ENCODE measurements around the gene SEC14L2.

SEC14L2 gene

DNA sequence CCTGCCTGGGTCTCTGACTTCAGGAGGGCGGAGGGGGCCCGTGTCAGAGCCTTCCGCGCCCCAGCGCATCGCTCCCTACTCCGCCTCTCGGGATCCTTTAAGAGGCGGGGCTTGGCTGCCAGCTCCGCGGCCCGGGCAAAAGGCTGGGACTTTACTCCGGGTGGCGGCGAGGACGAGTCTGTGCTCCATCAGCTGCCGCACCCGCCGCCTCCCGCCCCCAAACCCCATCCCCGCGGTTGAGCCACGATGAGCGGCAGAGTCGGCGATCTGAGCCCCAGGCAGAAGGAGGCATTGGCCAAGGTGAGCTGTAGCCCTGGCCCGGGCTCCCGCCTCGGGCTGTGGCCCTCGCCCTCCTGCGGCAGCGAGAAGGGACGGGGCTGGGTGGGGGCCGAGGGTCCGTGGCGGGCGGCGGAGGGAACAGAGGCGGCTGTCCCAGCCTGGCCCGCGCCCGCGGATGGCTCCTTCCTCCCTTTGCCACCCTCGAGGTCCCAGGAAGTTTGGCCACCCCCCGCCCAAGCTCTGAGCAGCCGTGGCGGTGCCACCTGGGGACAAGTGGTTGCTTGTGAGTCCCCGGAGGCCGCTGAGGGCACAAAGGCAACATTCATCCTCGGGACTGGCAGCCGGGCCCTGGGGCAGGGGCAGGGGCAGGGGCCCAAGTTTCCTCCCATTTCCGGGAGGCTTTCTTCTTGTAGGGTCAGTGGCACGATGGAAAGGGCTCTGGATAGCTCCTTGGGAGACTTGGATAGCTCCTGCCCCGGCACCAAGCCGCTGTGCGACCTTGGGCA is at the start of gene SEC14L2:
Gene SEC14L2, plus strand, starts transcription at position 148 of the 785 bp plus-strand sequence. Its CDS starts 99 bp downstream, at position 247.
- DNase-seq = peak; percentile 33

DNA sequence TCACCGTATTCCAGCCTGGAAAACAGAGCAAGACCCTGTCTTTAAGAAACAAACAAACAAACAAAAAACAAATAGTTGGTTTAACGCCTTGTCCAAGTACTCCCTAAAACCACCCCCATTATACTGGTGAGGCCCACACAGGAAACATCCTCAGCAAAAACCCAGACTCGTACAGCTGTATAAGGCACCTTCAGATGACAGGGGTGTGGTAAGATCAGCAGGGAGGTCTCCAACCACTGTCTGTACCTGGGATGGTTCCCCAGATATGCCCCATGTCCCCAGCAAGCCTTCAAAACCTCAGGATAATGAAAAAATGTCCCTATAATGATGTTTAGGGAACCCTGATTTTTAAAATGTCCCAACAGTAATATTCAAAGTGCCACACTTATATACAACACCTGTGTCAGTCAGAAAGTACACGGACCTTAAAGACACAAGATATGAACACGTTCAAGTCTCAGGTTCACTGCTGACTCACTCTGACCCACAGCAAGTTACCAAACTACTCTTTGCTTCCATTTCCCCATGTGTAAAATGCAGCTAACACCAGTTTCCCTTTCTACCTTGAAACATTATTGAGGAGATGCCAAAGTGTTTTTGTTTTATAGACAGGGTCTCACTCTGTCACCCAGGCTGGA is 49.4 kb upstream of the SEC14L2 start:
- no peak for DNase-seq

DNA sequence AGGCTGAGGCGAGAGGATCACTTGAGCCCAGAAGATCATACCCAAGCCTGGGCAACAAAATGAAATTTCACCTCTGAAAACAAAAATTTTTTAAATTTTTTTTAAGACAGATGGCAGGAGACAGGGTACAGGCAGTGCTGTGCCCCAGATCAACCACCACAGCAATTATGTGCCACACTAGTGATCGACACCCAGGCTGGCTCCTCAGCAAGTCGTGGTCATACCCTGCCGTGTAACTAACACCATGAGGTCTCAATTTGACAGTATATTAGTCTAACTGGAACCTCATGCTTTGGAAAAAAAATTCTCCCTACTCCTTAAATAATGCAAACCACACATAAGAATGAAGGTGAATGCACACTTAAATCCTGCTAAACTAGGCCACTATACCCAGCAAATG is 48.4 kb upstream of the SEC14L2 start:
- no peak for DNase-seq

DNA sequence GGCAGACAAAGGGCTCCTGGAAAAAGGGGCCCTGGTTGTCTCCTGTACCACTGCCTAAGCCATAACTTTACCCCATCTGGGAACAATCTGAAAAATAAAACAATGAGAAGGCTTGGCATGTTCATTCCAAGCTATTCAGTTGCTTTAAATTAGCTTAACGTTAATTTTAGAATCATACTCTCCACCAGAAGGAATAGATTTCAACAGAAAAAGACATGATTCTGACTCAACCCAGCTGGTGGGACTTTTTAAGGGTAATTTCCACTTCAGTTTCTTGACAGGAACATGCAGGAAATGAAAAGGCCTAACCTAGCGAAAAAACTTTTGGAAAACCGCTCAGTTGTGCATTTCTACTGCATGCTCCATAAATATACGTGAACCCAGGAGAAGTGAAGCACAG is 48.0 kb upstream of the SEC14L2 start:
- DNase-seq = no peak

DNA sequence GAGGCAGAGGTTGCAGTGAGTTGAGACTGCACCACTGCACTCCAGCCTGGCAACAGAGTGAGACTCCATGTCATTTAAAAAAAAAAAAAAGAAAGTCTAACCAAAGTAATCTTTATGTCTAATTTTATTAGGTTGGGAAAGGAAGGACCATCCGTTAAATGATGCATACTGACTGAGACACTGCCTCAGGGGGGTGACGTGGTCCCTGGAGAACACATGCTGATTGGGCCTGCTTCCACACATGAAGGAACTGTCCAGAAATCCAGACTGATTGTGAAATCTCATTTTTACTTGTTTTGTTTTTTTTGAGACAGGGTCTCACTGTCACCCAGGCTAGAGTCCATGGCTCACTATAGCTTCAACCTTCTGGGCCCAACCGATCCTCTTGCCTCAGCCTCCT is 45.6 kb upstream of the SEC14L2 start:
- no peak for DNase-seq

DNA sequence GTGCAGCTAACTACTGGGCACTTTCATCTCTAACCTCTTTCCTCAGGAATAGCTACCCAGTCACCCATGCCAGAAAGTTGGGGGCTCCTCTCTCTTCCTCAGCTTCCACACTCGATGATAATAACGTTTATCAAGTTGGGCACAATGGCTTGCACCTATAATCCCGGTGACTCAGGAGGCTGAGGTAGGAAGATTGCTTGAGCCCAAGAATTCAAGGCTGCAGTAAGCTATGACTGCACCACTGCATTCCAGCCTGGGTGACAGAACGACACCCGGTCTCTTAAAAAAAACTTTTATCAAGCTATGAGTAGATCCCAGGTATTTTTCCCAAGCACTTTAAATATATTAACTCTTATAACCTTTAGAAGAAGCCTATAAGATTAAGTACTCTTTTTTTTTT is 42.2 kb upstream of the SEC14L2 start:
- no peak for DNase-seq

DNA sequence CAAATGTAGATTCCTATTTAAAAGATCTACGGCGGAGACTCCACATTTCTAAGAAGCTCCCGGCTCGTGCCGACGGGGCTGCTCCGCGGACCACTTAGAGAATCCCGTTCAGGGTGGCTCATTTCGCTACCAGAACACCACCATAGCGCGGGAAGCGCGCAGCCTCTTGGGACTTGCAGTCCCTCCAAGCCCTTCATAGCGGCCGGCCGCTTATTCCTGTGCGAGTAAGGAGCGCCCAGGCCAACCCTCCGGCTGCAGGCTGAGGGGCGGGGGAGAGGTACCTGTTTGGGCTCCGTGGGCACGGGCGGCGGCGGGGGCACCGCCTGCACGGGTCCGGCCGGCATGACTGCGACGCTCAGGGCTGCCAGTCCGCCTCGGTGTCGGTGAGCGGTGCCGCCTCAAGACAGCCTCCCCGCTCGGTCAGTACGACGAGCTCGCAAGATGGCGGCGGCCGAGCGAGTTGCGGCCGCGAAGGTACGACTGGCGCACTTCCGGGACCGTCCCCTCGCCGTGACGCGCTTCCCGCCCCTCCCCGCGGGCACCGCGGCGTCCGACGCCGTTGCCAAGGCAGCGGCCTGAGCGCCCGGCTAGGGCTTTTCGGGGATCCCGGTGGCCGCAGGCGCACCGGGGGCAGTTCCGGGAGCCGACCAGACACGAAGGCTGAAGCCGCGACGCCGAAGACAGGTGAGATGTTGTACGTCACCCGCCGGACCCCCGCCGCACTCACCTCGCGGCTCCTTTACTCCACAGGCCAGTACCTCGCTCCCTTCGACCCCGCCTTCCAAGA is 40.2 kb upstream of the SEC14L2 start, which contains the start of the genes CCDC157 and SF3A1:
Gene CCDC157, plus strand, starts transcription at position 559 of the 787 bp plus-strand sequence. CDS start 8,994 bp downstream, outside the sequence.
Gene SF3A1, minus strand, starts transcription at position 446 of the 787 bp plus-strand sequence. Its CDS starts 102 bp downstream, at position 344.
- peak; percentile 94 for DNase-seq

DNA sequence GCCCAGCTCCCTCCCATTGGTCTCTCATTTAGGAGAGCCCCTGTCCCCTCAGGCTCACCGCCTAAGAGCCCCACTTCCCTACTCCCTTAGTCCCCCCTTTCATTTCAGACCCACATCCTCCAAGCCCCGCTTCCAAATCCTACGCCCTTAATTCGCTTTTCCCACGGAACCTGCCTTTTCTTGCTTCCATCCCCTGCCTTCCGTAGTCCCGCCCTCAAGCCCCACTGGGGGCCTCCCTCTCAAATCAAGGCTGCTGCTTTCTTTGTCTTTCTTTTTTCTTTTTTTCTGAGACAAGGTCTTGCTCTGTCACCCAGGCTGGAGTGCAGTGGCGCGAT is 39.6 kb upstream of the SEC14L2 start:
- no peak for DNase-seq

DNA sequence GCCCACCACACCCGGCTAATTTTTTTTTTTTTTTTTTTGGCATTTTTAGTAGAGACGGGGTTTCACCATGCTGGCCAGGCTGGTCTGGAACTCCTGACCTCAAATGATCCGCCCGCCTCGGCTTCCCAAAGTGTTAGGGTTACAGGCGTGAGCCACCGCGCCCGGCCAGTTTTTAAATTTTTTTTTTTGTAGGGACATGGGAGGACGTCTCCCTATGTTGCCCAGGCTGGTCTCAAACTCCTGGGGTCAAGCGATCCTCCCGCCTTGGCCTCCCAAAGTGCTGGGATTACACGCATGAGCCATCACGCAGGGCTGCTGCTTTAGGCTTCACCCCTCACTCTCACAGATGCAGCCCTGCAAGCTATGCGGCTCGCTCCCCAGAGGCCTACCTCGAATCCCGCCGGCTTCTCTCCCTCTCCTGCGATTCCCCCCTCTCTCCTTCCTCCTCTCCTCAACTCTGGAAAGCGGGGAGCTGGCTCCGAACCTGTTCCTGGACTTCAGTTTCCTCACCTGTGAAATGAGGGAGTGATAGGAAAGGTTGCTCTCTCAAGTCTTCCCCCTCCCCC is 39.1 kb upstream of the SEC14L2 start:
- no peak for DNase-seq

DNA sequence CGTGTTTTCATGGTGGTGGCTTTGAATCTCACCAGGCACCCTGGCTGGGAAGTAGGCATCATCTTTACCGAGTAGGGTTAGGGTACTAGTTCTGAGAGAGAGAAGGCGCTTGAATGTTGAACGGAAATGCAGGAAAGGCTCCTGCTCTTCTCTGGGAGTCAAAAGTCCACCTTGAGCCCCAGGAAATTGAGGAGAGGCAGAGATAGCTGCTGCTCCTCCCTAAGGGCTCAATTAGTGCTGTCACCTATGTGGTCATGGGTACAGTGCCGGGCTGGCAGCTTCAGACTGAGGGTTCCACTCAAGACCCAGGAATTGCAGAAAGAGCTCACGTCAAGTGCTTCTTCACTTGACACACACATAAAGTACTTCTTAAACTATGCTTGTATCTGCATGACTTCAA is 38.3 kb upstream of the SEC14L2 start:
- DNase-seq = no peak

DNA sequence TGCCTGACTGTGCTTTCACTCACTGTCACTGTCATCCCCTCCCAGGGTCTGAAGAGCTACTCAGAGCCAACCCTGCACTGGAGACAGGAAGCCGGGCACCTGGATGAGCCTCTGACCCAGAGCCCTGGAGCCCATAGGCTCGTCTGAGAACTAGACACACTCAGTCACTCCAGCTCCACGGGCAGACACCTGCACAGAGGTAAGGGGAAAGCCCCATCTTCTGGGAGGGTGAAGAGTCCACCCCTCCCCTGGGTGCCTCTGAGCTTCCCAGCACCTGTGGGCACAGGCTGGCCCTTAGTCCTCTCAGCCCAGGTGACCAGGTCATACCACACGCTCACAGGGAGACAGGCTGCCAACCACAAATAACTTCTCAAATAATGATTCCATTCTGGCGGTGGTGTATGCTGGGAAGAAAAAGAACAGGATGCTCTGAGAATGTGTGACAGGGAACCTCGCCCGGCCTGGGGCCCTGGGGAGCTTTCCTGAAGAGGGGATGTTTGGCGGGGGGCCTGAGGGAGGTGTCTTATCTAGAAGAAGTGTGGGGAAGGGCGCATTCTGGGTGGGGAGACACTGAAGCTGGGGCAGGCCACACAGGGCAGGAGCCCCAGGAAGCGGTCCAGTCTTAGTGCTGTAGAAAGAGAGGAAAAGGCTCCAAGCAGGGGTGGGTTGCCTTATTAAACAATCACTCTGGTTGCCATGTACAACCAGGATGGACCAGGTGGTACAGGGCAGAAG is 34.7 kb upstream of the SEC14L2 start:
- DNase-seq = peak; percentile 56

DNA sequence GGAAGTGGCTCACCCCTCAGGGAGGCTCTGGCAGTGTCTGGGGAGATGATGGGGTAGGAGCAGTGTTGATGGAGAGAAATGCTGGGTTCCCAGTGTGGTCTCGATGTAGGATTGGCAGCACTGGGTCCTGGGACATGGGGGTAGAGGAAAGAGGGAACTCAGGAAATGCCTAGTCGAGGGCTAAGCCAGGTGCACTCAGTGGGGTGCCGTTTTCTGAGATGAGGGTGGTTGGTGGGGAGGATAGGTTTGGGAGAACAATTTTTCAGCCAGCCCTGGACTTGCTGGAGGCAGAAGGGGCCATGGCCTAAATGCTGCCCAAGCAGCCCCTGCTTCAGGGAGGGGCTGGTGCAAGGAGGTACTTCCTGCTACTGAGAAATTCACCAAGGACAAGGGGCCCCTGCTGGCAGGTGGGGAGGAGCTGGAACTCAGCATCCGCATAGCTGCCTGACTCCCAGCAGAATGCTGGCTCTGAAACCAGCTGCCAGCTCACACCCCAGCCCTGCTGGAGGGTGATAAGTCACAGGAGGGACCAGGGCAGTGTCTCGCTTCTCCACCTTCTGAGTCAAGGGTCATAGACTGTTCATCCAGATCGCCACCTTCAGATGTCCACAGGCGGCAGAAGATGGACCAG is 34.1 kb upstream of the SEC14L2 start:
- DNase-seq = no peak

DNA sequence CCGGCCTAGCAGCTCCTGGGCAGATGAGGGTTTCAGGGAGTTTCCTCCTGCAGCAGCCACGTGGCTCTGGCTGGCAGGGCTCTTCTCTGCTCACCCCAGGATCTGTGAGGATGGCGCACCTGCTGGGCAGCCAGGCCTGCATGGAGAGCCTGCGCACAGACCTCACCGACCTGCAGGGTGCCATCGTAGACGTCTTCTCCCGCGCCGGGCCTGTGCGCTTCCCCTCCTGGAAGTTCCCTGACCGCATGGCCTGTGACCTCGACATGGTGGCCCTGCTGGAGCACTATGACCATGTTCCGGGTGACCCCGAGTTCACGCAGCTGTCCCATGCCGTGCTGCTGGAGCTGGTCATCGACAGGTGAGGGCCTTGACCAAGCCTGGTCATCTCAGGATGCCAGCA is 30.9 kb upstream of the SEC14L2 start:
- no peak for DNase-seq

DNA sequence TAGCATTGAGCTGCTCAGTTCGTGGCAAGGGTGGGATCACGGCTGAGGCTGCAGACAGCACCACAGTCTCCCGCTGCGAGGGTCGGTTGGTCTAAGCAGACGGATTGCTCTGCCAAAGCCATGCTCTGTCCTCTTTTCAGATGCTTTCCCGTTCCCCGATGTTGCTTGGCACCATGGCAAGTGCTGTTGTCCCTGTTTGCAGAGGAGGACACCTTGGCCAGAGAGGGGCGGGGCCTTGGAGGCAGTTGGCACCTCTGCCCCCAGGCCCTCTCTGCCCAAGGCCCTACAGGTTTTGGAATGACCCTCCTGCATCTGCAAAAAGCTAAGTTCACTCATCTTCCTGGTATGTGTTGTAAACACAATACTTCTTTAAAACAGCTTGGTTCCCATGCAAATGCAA is 28.4 kb upstream of the SEC14L2 start:
- DNase-seq = no peak

DNA sequence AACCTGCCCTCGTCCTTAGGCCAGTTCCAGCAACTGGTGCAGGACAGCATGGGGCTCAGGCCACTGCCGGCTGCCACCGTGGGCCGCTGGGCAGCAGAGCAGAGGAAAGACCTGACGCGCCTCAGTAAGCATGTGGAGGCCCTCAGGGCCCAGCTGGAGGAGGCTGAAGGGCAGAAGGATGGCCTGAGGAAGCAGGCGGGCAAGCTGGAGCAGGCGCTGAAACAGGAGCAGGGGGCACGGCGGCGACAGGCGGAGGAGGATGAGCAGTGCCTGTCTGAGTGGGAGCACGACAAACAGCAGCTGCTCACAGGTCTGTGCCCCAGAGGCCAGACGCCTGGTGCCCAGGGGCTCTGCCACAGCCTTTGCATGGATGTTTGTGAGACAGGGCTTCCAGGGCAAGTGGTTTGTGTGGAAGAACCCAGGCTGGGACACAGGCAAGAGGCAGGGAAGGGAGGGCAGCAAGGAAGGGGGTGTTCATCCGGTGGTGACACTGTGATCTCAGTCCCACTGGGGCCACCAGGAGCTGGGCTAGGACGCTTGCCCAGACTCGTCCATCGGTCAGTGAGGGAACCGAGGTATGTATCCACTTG is 26.1 kb upstream of the SEC14L2 start:
- no peak for DNase-seq

DNA sequence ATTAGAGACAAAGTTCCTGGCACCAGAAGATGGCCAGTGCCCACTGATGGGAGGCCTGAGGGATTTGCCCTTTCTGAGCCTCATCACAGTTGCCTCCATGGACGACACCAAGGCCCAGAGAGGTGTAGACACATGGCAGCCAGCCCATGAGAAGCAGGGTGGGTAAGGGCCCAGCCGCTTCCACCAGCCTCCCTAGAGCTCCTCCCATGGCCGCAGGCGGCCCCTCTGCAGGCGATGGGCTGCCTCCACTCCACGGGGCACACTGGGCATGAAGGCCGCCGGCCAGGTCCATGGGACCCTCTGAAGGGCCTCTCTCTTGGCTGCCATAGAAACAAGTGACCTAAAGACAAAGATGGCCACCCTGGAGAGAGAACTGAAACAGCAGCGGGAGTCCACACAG is 25.5 kb upstream of the SEC14L2 start:
- DNase-seq = no peak

DNA sequence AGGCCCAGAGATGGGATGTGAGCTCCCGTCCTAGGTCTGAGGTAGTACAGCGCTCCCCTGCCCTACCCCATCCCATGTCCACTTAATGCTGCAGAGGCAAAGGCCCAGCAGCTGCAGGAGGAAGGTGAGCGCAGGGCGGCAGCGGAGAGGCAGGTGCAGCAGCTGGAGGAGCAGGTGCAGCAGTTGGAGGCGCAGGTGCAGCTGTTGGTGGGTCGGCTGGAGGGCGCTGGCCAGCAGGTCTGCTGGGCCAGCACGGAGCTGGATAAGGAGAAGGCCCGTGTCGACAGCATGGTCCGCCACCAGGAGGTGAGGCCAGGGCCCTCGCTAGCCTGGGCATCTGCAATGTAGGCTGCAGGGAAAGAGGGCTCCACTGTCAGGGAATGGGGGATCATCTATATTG is 24.8 kb upstream of the SEC14L2 start:
- DNase-seq = peak; percentile 73

DNA sequence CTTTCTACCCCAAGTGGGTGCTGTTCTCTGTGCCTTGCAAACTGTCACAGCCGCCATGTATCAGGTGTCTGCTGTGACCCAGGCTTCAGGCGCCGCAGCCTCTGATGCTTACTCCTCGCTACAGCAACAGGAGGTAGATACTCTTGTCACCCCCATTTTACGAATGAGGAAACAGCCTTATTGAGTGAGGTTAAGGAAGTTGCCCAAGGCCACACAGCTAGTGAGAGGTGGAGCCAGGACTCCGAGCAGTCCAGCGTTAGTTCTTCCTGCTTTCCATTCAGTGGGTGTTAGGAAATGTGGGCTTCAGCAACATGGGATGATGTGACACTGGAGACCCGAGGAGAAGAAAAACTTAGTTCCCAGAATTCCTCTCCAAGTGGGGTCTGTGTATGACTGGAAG is 23.9 kb upstream of the SEC14L2 start:
- DNase-seq = no peak

DNA sequence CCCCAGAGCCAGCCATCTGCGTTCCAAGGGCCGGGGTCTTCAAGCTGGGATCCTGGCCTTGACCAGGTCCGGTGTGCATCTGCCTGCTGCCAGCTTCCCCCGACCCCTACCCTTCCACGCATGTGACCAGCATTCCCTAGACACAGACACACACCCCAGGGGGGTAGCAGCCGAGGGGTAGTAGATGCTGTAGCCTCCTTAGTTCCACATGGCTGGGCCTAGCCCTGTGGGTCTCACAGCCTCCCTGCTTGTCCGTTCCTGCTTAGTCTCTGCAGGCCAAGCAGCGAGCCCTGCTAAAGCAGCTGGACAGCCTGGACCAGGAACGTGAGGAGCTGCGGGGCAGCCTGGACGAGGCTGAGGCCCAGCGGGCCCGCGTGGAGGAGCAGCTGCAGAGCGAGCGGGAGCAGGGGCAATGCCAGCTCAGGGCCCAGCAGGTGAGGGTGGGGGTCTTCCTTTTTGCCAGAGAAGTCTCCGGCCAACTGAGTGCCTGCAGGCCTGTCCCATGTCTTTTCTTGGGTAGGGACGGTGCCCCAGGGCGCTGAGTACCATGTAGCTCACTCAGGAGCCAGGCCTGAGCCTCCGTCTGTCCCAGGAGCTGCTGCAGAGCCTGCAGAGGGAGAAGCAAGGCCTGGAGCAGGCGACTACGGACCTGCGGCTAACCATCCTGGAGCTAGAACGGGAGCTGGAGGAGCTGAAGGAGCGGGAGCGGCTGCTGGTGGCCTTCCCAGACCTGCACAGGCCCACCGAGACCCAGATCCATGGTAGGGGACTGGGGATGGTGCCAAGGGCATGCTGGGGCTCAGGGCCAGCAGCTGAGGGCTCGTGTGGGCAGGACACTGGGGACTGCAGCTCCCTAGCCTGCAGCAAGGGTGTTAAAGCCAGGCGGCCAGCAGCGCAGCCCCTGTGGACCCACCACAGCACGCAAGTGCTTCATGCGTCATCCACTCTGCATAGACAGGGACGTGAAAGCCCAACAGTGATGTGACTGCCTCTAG is 23.2 kb upstream of the SEC14L2 start:
- no peak for DNase-seq

DNA sequence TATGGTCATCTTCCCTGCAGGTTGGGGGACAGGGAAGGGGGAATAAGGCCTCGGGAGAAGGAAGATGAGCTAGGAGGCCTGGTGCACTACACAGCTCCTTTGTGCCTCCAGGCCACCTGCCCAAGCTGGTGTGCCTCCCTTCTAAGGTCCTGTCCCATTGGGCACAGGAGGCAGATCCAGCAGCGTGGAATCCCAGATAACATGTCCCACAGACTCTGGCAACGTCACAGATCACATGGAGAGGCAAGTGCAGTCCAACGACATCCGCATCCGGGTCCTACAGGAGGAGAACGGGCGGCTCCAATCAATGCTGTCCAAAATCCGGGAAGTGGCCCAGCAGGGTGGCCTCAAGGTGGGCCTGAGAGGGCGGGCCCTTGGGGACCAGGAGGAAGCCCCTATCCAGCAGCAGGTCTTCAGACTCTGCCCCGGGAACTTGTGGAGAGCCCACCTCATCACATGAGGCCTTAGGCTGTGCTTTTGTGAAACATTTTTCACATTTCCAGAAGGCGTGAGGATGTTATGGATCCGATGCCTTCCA is 21.4 kb upstream of the SEC14L2 start:
- DNase-seq = no peak
